Adipocyte (in vitro differentiated cells): ENCODE measurements around the gene ANXA2.

Experiments
- DNase-seq: peaks from one replicate; pipeline ENCODE4 v3.0.0-alpha.2; 2015; ENCODE audit warnings: low read depth
- H3K27me3 ChIP-seq: replicated peaks from 2 replicates; pipeline ENCODE4 v1.7.0; 2013; ENCODE audit warnings: mild to moderate bottlenecking, low read length, moderate library complexity; ENCODE audit not compliant: control insufficient read depth, insufficient read depth
- H3K36me3 ChIP-seq: 2 replicates; pipeline ENCODE4 v1.7.0; 2013; ENCODE audit warnings: low read length, mild to moderate bottlenecking, moderate library complexity; ENCODE audit not compliant: control insufficient read depth, insufficient read depth, severe bottlenecking
- H3K4me1 ChIP-seq: 2 replicates; pipeline ENCODE4 v1.7.0; 2013; ENCODE audit warnings: mild to moderate bottlenecking, low read length, moderate library complexity; ENCODE audit not compliant: control insufficient read depth, insufficient read depth
- H3K4me3 ChIP-seq: 2 replicates; pipeline ENCODE4 v1.7.0; 2013; ENCODE audit warnings: mild to moderate bottlenecking, low read length, moderate library complexity
- H3K9ac ChIP-seq: 2 replicates; pipeline ENCODE4 v1.7.0; 2013; ENCODE audit warnings: mild to moderate bottlenecking, low read length, moderate library complexity
- H3K9me3 ChIP-seq: 2 replicates; pipeline ENCODE4 v1.7.0; 2013; ENCODE audit warnings: mild to moderate bottlenecking, low read length, moderate library complexity; ENCODE audit not compliant: control insufficient read depth

ANXA2 gene

DNA sequence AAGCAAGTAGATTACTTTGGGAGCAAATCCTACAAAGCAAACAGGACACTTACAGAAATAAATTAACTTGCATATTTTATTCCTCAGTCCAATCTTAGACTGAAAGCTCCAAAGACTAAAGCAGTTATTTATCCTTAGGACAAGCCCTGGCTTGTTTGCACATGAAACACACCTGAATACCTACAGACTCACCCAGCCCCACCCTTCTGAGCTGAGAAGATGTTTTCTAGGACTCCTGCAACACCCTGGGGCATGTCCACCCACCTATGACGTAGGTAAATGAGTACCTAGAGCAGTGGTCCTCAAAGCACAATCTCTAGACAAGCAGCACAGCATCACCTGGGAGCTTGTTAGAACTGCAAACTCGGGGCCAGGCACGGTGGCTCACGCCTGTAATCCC lies 80.8 kb downstream of the ANXA2 start:
- no peak overlapping the region for H3K4me3 ChIP-seq
- H3K36me3 ChIP-seq = no peaks in the 10 kb centered on the region
- no peak overlapping the region for H3K9ac ChIP-seq
- no peaks in the 10 kb centered on the region for H3K9me3 ChIP-seq
- H3K27me3 ChIP-seq = peaks cover 16% of the 10 kb centered on the region
- peaks cover 4% of the 10 kb centered on the region for H3K4me1 ChIP-seq
- no peak for DNase-seq

DNA sequence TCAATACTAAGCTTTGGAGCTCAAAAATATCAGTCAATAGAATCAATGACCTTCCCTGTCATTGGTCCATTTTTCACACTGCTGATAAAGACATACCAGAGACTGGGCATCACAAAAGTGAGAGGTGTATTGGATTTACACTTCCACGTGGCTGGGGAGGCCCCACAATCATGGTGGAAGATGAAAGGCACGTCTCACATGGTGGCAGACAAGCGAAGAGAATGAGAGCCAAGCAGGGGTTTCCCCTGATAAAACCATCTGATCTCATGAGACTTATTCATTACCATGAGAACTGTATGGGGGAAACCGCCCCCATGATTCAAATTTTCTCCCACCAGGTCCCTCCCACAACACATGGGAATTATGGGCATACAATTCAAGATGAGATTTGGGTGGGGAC lies 81.9 kb downstream of the ANXA2 start:
- Histone ChIP-seq H3K4me1 (peaks cover 4% of the 10 kb centered on the region), H3K9ac (no peak overlapping the region), H3K9me3 (no peaks in the 10 kb centered on the region), H3K36me3 (no peaks in the 10 kb centered on the region), H3K4me3 (no peak overlapping the region), H3K27me3 (peaks cover 16% of the 10 kb centered on the region)
- no peak for DNase-seq

DNA sequence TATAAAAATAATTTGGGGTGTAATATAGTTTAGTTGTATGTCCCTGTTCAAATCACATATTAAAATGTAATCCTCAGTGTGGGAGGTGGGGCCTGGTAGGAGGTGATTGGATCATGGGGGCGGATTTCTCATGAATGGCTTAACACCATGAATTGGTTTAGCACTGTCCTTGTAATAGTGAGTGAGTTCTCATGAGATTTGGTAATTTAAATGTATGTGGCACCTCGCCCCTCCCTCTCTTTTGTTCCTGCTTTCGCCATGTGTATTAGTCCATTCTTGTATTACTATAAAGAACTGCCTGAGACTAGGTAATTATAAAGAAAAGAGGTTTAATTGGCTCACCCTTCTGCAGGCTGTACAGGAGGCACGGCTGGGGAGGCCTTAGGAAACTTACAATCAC lies 83.9 kb downstream of the ANXA2 start:
- H3K9me3 ChIP-seq = no peaks in the 10 kb centered on the region
- H3K9ac ChIP-seq = no peak overlapping the region
- no peaks in the 10 kb centered on the region for H3K36me3 ChIP-seq
- peaks cover 4% of the 10 kb centered on the region for H3K4me1 ChIP-seq
- H3K27me3 ChIP-seq = peaks cover 16% of the 10 kb centered on the region
- H3K4me3 ChIP-seq = no peak overlapping the region
- DNase-seq = no peak

DNA sequence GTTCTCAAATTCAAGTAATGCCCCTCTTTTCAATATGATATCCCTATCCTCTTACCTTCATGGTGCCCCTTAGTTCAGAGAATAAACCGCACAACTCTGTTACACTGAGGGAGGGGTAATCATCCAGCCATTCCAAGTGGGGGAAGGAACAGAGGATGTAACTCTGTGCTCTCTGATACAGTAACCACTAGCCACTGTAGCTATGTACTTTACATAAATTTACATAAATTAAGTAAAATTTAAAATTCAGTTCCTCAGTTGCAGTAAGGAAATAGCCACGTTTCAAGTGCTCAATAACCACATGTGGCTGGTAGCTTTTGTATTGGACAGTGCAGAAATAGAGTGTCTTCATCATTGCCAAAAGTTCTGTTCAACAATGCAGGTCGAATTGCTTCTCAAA lies 90.8 kb downstream of the ANXA2 start:
- H3K27me3 ChIP-seq = peaks cover 23% of the 10 kb centered on the region
- no peak for DNase-seq

DNA sequence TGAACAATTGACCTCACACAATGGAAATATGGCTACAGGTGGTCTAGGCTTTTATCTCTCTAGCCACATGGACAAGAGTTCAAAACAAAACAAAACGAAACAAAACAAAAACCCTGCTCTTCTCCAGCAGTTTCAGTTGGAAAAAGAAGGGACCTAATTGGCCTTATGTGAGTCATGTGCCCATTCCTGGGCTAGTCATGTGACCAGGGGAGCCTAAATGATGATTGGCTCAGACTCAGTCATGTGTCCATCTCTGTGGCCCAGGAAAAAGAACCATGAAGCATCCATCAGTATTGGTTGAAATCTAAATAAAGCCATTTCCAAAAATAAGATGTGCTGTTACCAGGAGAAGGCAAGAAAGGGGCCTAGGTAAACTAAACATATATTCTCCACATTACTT lies 96.8 kb downstream of the ANXA2 start:
- Histone ChIP-seq H3K4me1 (no peaks in the 10 kb centered on the region), H3K4me3 (no peak overlapping the region), H3K9me3 (peaks cover 8% of the 10 kb centered on the region), H3K36me3 (no peaks in the 10 kb centered on the region), H3K9ac (no peak overlapping the region), H3K27me3 (peaks cover 14% of the 10 kb centered on the region)
- no peak for DNase-seq

More for the DNA sequence above, 90.8 kb downstream of the ANXA2 start:
- Histone ChIP-seq H3K4me1 (no peaks in the 10 kb centered on the region), H3K9ac (no peak overlapping the region), H3K9me3 (no peaks in the 10 kb centered on the region), H3K36me3 (no peaks in the 10 kb centered on the region), H3K4me3 (no peak overlapping the region)

DNA sequence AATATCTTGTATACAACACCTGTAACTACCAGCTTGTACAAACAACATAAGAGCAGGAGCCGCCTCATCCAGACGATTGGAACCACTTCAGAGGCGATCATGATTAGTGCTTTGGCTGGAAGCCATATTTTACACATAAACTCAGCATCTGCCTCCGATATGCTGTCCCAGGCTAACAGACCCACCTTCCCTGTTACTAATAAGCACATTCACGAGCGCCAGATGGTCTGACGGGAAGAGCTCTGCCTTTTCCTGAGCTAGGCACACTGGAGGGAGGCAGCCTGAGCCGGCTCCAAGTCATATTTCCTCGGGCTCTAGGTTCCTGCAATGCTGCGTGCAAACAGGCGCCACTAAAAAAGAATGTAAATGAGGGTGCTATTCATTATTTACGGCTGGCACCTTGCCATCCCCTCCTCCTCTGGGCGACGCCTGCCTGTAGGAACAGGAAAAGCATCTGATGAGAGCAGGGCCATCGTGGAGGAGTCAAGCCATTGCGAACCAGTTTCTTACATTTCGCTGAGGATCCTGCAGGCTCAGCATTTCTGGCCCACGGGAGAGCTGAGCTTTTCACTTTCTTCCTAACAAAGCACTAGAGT lies 98.2 kb downstream of the ANXA2 start:
- Histone ChIP-seq H3K27me3 (peaks cover 7% of the 10 kb centered on the region), H3K36me3 (no peaks in the 10 kb centered on the region), H3K4me1 (no peaks in the 10 kb centered on the region), H3K9me3 (peaks cover 20% of the 10 kb centered on the region), H3K9ac (no peak overlapping the region), H3K4me3 (no peak overlapping the region)
- peak; percentile 30 for DNase-seq
